GM12872 (cell line): ENCODE measurements around the gene CHMP6.
A peak's percentile ranks its signal among the peaks of the same experiment; 100 is the strongest.

Experiments used
- CTCF ChIP-seq: IDR thresholded peaks from 3 replicates; pipeline ENCODE4 v1.5.1; 2011; ENCODE audit warnings: low read depth, mild to moderate bottlenecking, low read length, moderate library complexity; ENCODE audit not compliant: insufficient read depth

Gene CHMP6

GRCh38 chr17:80970044-80970761, 21.4 kb upstream of the CHMP6 start:
- peak; percentile 85 for TF ChIP-seq CTCF

GRCh38 chr17:80970762-80971703, 20.6 kb upstream of the CHMP6 start:
- no peak for TF ChIP-seq CTCF

- no peak for TF ChIP-seq CTCF
Observed at GRCh38 chr17:80971704-80972304, 19.8 kb upstream of the CHMP6 start.

GRCh38 chr17:80976701-80977100, 14.9 kb upstream of the CHMP6 start:
- TF ChIP-seq CTCF, result no peak

GRCh38 chr17:80977172-80977571, 14.5 kb upstream of the CHMP6 start:
- TF ChIP-seq CTCF, result no peak

GRCh38 chr17:80978499-80979497, 12.8 kb upstream of the CHMP6 start:
- TF ChIP-seq CTCF, result no peak
